HepG2 (cell line): ENCODE results near the gene PTTG1. TPM values are rescaled to one million over a fixed set of nuclear protein-coding genes. Genes with fewer than 3 reads are reported as not detected.
A peak's percentile ranks its signal among the peaks of the same experiment; 100 is the strongest.

Experiments used
- EEA1 ChIP-seq: sonication (generic); formaldehyde crosslinking; IDR thresholded peaks from 2 replicates; pipeline ENCODE4 v1.5.1; 2020; ENCODE audit warnings: mild to moderate bottlenecking, missing genetic modification reagents, borderline replicate concordance
- HNF4G ChIP-seq, 2 experiments: sonication (generic) in 1 of 2; formaldehyde crosslinking in 1 of 2; IDR thresholded peaks; 2 replicates each; pipeline versions ENCODE4 v1.4.0 to v1.6.1; 2011 to 2020; ENCODE audit warnings: borderline replicate concordance in 2 of 2, low read depth in 2 of 2, mild to moderate bottlenecking in 2 of 2, low read length in 1 of 2, missing genetic modification reagents in 1 of 2, moderate library complexity in 1 of 2
- HNRNPLL ChIP-seq: fragments of 200-400 bp; formaldehyde crosslinking; IDR thresholded peaks from 2 replicates; pipeline ENCODE4 v1.6.1; 2017; ENCODE audit warnings: mild to moderate bottlenecking, low read depth, low read length; ENCODE audit not compliant: poor library complexity, severe bottlenecking
- NR2F6 ChIP-seq, 2 experiments: IDR thresholded peaks; 2 replicates each; pipeline ENCODE4 v1.6.1; 2016; ENCODE audit warnings: antibody characterized with exemption in 1 of 2, mild to moderate bottlenecking in 1 of 2
- PHB2 ChIP-seq: fragments of 450-650 bp; IDR thresholded peaks from 2 replicates; pipeline ENCODE4 v1.6.1; 2018; ENCODE audit not compliant: partially characterized antibody
- ZNF737 ChIP-seq: sonication (generic); formaldehyde crosslinking; IDR thresholded peaks from 2 replicates; pipeline ENCODE4 v1.5.0; 2020; ENCODE audit warnings: missing genetic modification reagents, mild to moderate bottlenecking, borderline replicate concordance
- polyA plus RNA-seq, 8 experiments: library from polyadenylated mRNA; depleted of rRNA in 3 of 8; stranded (reverse) in 7 of 8; unstranded in 1 of 8; fragments of >200 nt; fragmentation: Illumina TruSeq in 4 of 8; extraction: Trizol in 4 of 8; gene quantifications; 2 replicates each; pipeline versions ENCODE4 v1.2.1 to v1.2.3, GENCODE V29; 2011 to 2016; ENCODE audit warnings: low read depth in 4 of 8, missing spikeins in 1 of 8, mixed read lengths in 1 of 8; ENCODE audit not compliant: insufficient read depth in 1 of 8
- total RNA-seq, 5 experiments: library from RNA; depleted of rRNA; stranded (reverse); fragments of >200 nt; fragmentation: Illumina TruSeq; extraction: Trizol; gene quantifications; 2 replicates each; pipeline ENCODE4 v1.2.3, GENCODE V29; 2016; ENCODE audit warnings: low read depth in 1 of 5
- TF ChIP-seq, protein P1 (sequence below): IDR thresholded peaks from 2 replicates; pipeline ENCODE4 v1.6.1; 2018; ENCODE audit warnings: missing genetic modification reagents, mild to moderate bottlenecking, missing compliant biosample characterization
- TF ChIP-seq, protein P2 (sequence below): sonication (generic); formaldehyde crosslinking; conservative IDR thresholded peaks from 2 replicates; pipeline ENCODE4 v1.8.1; 2023; ENCODE audit warnings: missing genetic modification reagents
- TF ChIP-seq, protein P3 (sequence below): sonication (generic); formaldehyde crosslinking; IDR thresholded peaks from 2 replicates; pipeline ENCODE4 v1.4.0; 2020; ENCODE audit warnings: missing genetic modification reagents
- TF ChIP-seq, protein P4 (sequence below): sonication (generic); formaldehyde crosslinking; IDR thresholded peaks from 2 replicates; pipeline ENCODE4 v1.5.1; 2020; ENCODE audit warnings: mild to moderate bottlenecking, missing genetic modification reagents
- TF ChIP-seq, protein P5 (sequence below): sonication (generic); formaldehyde crosslinking; IDR thresholded peaks from 2 replicates; pipeline ENCODE4 v1.4.0; 2020; ENCODE audit warnings: mild to moderate bottlenecking, missing genetic modification reagents
- TF ChIP-seq, protein P6 (sequence below): sonication (generic); formaldehyde crosslinking; IDR thresholded peaks from 2 replicates; pipeline ENCODE4 v1.4.0; 2020; ENCODE audit warnings: missing genetic modification reagents

Gene PTTG1
- total and polyA plus RNA-seq, 2 of the 13 experiments (the other 11 are each of a cell fraction or from before 2014, with no cell fraction given) = 102 to 161 TPM

DNA sequence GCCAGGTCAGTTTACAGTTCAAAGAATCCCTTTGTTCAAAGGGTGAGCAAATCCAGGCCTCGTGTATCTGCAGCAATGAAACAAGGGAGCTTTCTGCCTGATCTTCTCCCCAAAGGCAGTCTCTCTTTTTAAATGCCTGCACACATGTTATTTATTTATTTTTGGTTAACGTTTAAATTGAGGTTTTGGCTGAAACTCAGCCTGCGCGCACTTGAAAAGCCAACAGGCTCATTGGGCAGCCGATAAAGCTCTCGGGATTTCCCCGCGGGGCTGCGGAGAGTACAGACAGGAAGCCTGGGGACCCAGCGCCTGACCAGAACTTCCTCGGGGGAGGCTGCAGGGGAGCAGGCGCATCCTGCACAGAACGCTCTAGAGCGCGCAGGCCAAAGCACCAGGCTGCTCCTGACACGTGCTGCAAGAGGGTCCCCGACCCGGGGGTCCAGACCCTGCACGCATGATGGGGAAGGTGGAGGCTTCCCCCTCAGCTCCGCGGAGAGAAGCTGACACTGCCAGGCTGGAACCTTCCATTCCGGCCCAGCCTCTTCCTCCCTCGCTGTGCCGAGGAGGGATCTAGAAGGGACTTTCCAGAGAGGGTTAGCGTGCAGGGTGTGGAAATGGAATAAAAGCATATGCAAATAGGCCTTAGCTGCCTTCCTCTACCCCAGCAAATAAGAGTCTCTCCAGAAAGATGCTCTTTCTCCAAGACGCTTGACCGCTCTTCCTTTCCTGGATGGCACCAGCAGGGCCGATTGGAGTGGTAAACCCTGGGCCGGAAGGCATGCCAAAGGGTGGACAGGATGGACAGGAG lies 46.1 kb downstream of the PTTG1 start (continued):
- peak; percentile 56 for TF ChIP-seq HNRNPLL
- TF ChIP-seq, protein P1, sequence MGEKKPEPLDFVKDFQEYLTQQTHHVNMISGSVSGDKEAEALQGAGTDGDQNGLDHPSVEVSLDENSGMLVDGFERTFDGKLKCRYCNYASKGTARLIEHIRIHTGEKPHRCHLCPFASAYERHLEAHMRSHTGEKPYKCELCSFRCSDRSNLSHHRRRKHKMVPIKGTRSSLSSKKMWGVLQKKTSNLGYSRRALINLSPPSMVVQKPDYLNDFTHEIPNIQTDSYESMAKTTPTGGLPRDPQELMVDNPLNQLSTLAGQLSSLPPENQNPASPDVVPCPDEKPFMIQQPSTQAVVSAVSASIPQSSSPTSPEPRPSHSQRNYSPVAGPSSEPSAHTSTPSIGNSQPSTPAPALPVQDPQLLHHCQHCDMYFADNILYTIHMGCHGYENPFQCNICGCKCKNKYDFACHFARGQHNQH = peak; percentile 95
- peak; percentile 72 for TF ChIP-seq NR2F6 (IDR thresholded peaks at IDR 0.05)
- peak; percentile 19; the same call in 1 of the 2 replicates for TF ChIP-seq NR2F6 (CRISPR knock-in tag; IDR thresholded peaks at IDR 0.05)
- no peak for TF ChIP-seq PHB2
- TF ChIP-seq, protein P2, sequence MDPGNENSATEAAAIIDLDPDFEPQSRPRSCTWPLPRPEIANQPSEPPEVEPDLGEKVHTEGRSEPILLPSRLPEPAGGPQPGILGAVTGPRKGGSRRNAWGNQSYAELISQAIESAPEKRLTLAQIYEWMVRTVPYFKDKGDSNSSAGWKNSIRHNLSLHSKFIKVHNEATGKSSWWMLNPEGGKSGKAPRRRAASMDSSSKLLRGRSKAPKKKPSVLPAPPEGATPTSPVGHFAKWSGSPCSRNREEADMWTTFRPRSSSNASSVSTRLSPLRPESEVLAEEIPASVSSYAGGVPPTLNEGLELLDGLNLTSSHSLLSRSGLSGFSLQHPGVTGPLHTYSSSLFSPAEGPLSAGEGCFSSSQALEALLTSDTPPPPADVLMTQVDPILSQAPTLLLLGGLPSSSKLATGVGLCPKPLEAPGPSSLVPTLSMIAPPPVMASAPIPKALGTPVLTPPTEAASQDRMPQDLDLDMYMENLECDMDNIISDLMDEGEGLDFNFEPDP (CRISPR knock-in tag) = no peak
- TF ChIP-seq, protein P3, sequence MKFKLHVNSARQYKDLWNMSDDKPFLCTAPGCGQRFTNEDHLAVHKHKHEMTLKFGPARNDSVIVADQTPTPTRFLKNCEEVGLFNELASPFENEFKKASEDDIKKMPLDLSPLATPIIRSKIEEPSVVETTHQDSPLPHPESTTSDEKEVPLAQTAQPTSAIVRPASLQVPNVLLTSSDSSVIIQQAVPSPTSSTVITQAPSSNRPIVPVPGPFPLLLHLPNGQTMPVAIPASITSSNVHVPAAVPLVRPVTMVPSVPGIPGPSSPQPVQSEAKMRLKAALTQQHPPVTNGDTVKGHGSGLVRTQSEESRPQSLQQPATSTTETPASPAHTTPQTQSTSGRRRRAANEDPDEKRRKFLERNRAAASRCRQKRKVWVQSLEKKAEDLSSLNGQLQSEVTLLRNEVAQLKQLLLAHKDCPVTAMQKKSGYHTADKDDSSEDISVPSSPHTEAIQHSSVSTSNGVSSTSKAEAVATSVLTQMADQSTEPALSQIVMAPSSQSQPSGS (CRISPR knock-in tag) = peak; percentile 54
- TF ChIP-seq, protein P4, sequence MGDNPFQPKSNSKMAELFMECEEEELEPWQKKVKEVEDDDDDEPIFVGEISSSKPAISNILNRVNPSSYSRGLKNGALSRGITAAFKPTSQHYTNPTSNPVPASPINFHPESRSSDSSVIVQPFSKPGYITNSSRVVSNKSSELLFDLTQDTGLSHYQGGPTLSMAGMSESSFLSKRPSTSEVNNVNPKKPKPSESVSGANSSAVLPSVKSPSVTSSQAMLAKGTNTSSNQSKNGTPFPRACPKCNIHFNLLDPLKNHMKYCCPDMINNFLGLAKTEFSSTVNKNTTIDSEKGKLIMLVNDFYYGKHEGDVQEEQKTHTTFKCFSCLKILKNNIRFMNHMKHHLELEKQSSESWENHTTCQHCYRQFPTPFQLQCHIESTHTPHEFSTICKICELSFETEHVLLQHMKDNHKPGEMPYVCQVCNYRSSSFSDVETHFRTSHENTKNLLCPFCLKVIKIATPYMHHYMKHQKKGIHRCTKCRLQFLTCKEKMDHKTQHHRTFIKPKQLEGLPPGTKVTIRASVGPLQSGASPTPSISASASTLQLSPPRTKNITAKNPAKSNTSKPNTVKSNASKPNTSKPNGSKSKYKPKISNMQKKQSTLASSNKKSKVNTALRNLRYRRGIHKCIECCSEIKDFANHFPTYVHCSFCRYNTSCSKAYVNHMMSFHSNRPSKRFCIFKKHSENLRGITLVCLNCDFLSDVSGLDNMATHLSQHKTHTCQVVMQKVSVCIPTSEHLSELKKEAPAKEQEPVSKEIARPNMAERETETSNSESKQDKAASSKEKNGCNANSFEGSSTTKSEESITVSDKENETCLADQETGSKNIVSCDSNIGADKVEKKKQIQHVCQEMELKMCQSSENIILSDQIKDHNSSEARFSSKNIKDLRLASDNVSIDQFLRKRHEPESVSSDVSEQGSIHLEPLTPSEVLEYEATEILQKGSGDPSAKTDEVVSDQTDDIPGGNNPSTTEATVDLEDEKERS (CRISPR knock-in tag) = peak; percentile 10; the same call in 1 of the 2 replicates
- TF ChIP-seq ZNF737 (CRISPR knock-in tag) = no peak
- TF ChIP-seq EEA1 = peak; percentile 64; the same call in 1 of the 2 replicates
- TF ChIP-seq HNF4G (IDR thresholded peaks at IDR 0.05; ENCODE audit: borderline replicate concordance, low read depth, low read length) = 0 out of 2 replicates have a peak, but pooled peaks have one; percentile 31
- TF ChIP-seq HNF4G (CRISPR knock-in tag; IDR thresholded peaks at IDR 0.05; ENCODE audit: borderline replicate concordance, low read depth) = no peak
- TF ChIP-seq, protein P5, sequence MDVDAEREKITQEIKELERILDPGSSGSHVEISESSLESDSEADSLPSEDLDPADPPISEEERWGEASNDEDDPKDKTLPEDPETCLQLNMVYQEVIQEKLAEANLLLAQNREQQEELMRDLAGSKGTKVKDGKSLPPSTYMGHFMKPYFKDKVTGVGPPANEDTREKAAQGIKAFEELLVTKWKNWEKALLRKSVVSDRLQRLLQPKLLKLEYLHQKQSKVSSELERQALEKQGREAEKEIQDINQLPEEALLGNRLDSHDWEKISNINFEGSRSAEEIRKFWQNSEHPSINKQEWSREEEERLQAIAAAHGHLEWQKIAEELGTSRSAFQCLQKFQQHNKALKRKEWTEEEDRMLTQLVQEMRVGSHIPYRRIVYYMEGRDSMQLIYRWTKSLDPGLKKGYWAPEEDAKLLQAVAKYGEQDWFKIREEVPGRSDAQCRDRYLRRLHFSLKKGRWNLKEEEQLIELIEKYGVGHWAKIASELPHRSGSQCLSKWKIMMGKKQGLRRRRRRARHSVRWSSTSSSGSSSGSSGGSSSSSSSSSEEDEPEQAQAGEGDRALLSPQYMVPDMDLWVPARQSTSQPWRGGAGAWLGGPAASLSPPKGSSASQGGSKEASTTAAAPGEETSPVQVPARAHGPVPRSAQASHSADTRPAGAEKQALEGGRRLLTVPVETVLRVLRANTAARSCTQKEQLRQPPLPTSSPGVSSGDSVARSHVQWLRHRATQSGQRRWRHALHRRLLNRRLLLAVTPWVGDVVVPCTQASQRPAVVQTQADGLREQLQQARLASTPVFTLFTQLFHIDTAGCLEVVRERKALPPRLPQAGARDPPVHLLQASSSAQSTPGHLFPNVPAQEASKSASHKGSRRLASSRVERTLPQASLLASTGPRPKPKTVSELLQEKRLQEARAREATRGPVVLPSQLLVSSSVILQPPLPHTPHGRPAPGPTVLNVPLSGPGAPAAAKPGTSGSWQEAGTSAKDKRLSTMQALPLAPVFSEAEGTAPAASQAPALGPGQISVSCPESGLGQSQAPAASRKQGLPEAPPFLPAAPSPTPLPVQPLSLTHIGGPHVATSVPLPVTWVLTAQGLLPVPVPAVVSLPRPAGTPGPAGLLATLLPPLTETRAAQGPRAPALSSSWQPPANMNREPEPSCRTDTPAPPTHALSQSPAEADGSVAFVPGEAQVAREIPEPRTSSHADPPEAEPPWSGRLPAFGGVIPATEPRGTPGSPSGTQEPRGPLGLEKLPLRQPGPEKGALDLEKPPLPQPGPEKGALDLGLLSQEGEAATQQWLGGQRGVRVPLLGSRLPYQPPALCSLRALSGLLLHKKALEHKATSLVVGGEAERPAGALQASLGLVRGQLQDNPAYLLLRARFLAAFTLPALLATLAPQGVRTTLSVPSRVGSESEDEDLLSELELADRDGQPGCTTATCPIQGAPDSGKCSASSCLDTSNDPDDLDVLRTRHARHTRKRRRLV (CRISPR knock-in tag) = peak; percentile 74; the same call in 1 of the 2 replicates
- TF ChIP-seq, protein P6, sequence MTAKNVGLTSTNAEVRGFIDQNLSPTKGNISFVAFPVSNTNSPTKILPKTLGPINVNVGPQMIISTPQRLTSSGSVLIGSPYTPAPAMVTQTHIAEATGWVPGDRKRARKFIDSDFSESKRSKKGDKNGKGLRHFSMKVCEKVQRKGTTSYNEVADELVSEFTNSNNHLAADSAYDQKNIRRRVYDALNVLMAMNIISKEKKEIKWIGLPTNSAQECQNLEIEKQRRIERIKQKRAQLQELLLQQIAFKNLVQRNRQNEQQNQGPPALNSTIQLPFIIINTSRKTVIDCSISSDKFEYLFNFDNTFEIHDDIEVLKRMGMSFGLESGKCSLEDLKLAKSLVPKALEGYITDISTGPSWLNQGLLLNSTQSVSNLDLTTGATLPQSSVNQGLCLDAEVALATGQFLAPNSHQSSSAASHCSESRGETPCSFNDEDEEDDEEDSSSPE = peak; percentile 64
